Panc1 (cell line): ENCODE data around the gene RBL2. TPM values are rescaled to one million over a fixed set of nuclear protein-coding genes. Genes with fewer than 3 reads are reported as not detected.
A peak's percentile ranks its signal among the peaks of the same experiment; 100 is the strongest.

ENCODE experiments used
- ATAC-seq: fragments of 200-7000 bp; cut with Tn5 transposase; 2 replicates; pipeline ENCODE4 v1.9.1; 2020; ENCODE audit warnings: mild to moderate bottlenecking, moderate library complexity
- BruUV-seq: library from RNA; stranded (reverse); fragments of 400-500 nt; replicated peaks from 2 replicates; lab custom pipeline; 2021; lab: Mats Ljungman, UMichigan
- CTCF ChIA-PET: fragments of 300-600 bp; sonication (Branson Sonifier 250); formaldehyde crosslinking; loops from one replicate; lab custom pipeline; 2022; ENCODE audit warnings: antibody characterized with exemption; lab: Charles Lee
- POLR2A ChIA-PET: fragments of 300-600 bp; sonication (Branson Sonifier 250); formaldehyde crosslinking; loops from one replicate; lab custom pipeline; 2022; ENCODE audit warnings: antibody characterized with exemption; lab: Charles Lee
- DNase-seq: peaks from one replicate; pipeline ENCODE4 v3.0.0-alpha.2; 2010; ENCODE audit warnings: low read depth, low spot score
- H3K27ac ChIP-seq: 2 replicates; pipeline ENCODE4 v1.5.1; 2011; ENCODE audit warnings: mild to moderate bottlenecking, low read length, inconsistent platforms
- H3K27me3 ChIP-seq: fragments of 200-500 bp; sonication (Bioruptor generic); 2 replicates; pipeline ENCODE4 v1.6.0; 2014; ENCODE audit warnings: low read length, inconsistent platforms; ENCODE audit not compliant: control insufficient read depth, insufficient read depth
- H3K36me3 ChIP-seq: fragments of 200-500 bp; sonication (Bioruptor generic); 2 replicates; pipeline ENCODE4 v1.5.1; 2014; ENCODE audit warnings: inconsistent platforms, mild to moderate bottlenecking, low read length, moderate library complexity; ENCODE audit not compliant: control insufficient read depth, insufficient read depth
- H3K4me1 ChIP-seq: 2 replicates; pipeline ENCODE4 v1.5.1; 2011; ENCODE audit warnings: inconsistent platforms, mild to moderate bottlenecking, low read length, moderate library complexity; ENCODE audit not compliant: control insufficient read depth, insufficient read depth
- H3K4me3 ChIP-seq, 2 experiments: 2 replicates each; pipeline ENCODE4 v1.5.1; 2011 to 2012; ENCODE audit warnings: low read depth in 2 of 2, low read length in 2 of 2, mild to moderate bottlenecking in 2 of 2, inconsistent platforms in 1 of 2, moderate library complexity in 1 of 2
- H3K9me3 ChIP-seq: fragments of 200-500 bp; sonication (Bioruptor generic); 2 replicates; pipeline ENCODE4 v1.5.1; 2014; ENCODE audit warnings: low read depth, mild to moderate bottlenecking, inconsistent platforms, low read length, moderate library complexity; ENCODE audit not compliant: control insufficient read depth, insufficient read depth
- POLR2AphosphoS5 ChIP-seq: IDR thresholded peaks from 2 replicates; pipeline ENCODE4 v1.6.1; 2012; ENCODE audit warnings: mild to moderate bottlenecking, low read depth, low read length, moderate library complexity
- SIN3A ChIP-seq: IDR thresholded peaks from 2 replicates; pipeline ENCODE4 v1.6.1; 2012; ENCODE audit warnings: low read depth, mild to moderate bottlenecking, low read length, moderate library complexity, borderline replicate concordance; ENCODE audit not compliant: insufficient read depth
- TCF7L2 ChIP-seq: IDR thresholded peaks from 2 replicates; pipeline ENCODE4 v1.6.1; 2011; ENCODE audit warnings: mild to moderate bottlenecking, low read depth, low read length, inconsistent platforms
- in situ Hi-C: cut with HindIII; loops from 2 replicates; pipeline ENCODE4 v1.10.0; 2016; ENCODE audit warnings: low sequenced_read_pairs, low pct_unique_long_range_greater_than_20kb
- intact Hi-C: fragments of 100-400 bp; cut with micrococcal nuclease; formaldehyde crosslinking; loops from one replicate; pipeline ENCODE4 v1.10.0; 2022; ENCODE audit not compliant: unreplicated experiment
- total RNA-seq: library from RNA; stranded (reverse); gene quantifications from one replicate; pipeline ENCODE4 v1.2.1, GENCODE V29; 2021; ENCODE audit not compliant: unreplicated experiment
- TF ChIP-seq, protein P1 (sequence below): fragments of 450-650 bp; IDR thresholded peaks from 2 replicates; pipeline ENCODE4 v1.5.1; 2017; ENCODE audit warnings: mild to moderate bottlenecking
- TF ChIP-seq, protein P2 (sequence below), 2 experiments: IDR thresholded peaks; 2 replicates each; pipeline ENCODE4 v1.6.1; 2011 to 2012; ENCODE audit warnings: low read depth in 2 of 2, control low read depth in 1 of 2, low read length in 1 of 2, mild to moderate bottlenecking in 1 of 2, moderate library complexity in 1 of 2; ENCODE audit not compliant: insufficient read depth in 1 of 2

Gene RBL2
- total RNA-seq, 1 experiment from 2014 or later, result 28.9 TPM

DNA sequence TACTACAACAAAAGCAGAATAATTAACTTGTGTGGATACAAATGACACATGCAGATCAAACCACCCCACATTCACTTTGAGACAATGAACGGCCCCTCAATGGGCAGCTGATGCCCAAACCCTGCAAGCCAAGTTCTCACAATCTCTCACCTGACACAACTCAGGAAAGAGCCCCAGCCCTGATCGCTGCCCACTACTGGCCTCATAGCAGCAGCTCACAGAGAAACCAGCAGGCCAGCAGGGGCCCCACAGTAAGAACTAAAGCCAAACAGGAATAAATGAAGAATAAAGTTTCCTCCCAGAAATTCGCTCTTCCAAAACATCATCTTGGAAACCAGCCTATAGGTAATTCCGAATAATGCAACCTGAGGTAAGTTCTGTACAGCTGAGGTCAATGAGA is 61.1 kb downstream of the RBL2 start:
- peaks cover 7% of the 10 kb centered on the region for H3K36me3 ChIP-seq
- H3K4me3 ChIP-seq, result no peak overlapping the region
- no peaks in the 10 kb centered on the region for H3K27me3 ChIP-seq
- ChIA-PET POLR2A (no interaction called here), CTCF (no interaction called here)
- H3K27ac ChIP-seq, result no peak overlapping the region
- intact Hi-C loops (no loop called here), in situ Hi-C loops (no loop called here)
- TF ChIP-seq, protein P1, sequence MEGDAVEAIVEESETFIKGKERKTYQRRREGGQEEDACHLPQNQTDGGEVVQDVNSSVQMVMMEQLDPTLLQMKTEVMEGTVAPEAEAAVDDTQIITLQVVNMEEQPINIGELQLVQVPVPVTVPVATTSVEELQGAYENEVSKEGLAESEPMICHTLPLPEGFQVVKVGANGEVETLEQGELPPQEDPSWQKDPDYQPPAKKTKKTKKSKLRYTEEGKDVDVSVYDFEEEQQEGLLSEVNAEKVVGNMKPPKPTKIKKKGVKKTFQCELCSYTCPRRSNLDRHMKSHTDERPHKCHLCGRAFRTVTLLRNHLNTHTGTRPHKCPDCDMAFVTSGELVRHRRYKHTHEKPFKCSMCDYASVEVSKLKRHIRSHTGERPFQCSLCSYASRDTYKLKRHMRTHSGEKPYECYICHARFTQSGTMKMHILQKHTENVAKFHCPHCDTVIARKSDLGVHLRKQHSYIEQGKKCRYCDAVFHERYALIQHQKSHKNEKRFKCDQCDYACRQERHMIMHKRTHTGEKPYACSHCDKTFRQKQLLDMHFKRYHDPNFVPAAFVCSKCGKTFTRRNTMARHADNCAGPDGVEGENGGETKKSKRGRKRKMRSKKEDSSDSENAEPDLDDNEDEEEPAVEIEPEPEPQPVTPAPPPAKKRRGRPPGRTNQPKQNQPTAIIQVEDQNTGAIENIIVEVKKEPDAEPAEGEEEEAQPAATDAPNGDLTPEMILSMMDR, result 0 out of 2 replicates have a peak, but pooled peaks have one; percentile 15
- no peak for TF ChIP-seq POLR2AphosphoS5
- TF ChIP-seq, protein P2, sequence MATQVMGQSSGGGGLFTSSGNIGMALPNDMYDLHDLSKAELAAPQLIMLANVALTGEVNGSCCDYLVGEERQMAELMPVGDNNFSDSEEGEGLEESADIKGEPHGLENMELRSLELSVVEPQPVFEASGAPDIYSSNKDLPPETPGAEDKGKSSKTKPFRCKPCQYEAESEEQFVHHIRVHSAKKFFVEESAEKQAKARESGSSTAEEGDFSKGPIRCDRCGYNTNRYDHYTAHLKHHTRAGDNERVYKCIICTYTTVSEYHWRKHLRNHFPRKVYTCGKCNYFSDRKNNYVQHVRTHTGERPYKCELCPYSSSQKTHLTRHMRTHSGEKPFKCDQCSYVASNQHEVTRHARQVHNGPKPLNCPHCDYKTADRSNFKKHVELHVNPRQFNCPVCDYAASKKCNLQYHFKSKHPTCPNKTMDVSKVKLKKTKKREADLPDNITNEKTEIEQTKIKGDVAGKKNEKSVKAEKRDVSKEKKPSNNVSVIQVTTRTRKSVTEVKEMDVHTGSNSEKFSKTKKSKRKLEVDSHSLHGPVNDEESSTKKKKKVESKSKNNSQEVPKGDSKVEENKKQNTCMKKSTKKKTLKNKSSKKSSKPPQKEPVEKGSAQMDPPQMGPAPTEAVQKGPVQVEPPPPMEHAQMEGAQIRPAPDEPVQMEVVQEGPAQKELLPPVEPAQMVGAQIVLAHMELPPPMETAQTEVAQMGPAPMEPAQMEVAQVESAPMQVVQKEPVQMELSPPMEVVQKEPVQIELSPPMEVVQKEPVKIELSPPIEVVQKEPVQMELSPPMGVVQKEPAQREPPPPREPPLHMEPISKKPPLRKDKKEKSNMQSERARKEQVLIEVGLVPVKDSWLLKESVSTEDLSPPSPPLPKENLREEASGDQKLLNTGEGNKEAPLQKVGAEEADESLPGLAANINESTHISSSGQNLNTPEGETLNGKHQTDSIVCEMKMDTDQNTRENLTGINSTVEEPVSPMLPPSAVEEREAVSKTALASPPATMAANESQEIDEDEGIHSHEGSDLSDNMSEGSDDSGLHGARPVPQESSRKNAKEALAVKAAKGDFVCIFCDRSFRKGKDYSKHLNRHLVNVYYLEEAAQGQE (IDR thresholded peaks at IDR 0.05; ENCODE audit: insufficient read depth in 1 of 2, low read depth in 2 of 2, low read length in 1 of 2), result no peak
- TF ChIP-seq TCF7L2, result no peak
- no peak for TF ChIP-seq SIN3A
- H3K9me3 ChIP-seq, result no peaks in the 10 kb centered on the region
- no peaks in the 10 kb centered on the region for H3K4me1 ChIP-seq
- BruUV-seq, result no TSS peak
- DNase-seq (no peak), ATAC-seq (no peak)

DNA sequence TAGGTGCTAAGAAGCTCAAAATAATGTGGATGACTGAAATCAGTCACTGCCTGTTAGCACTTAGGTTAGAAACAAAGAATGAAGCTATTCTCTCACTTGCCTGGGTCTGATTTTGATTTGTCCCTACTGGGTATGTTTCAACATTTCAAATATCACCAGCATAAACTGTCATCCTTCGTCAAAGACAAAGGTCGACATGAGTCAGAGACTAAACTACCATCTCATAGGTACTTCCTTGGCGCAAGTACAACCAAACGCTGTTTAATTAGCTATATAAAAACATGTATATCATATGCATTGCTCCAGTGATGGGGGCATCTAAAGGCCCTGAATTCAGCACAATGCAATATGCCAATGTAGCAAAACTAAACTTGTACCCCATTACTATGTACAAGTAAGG is 64.7 kb downstream of the RBL2 start:
- intact Hi-C loops, result no loop called here
- DNase-seq (no peak), ATAC-seq (no peak)
- Histone ChIP-seq H3K27ac (no peak overlapping the region), H3K4me3 (no peak overlapping the region), H3K27me3 (no peaks in the 10 kb centered on the region), H3K4me1 (peaks cover 14% of the 10 kb centered on the region), H3K9me3 (no peaks in the 10 kb centered on the region), H3K36me3 (peaks cover 7% of the 10 kb centered on the region)
- TF ChIP-seq TCF7L2 (no peak), SIN3A (no peak), POLR2AphosphoS5 (no peak)
- TF ChIP-seq, protein P2 (IDR thresholded peaks at IDR 0.05; ENCODE audit: insufficient read depth in 1 of 2, low read depth in 2 of 2, low read length in 1 of 2), result no peak
- TF ChIP-seq, protein P1, result no peak
- ChIA-PET CTCF (no interaction called here), POLR2A (no interaction called here)
- in situ Hi-C loops, result no loop called here
- BruUV-seq, result no TSS peak
